ENCODE results near the gene KANK4.

The KANK4 gene

GRCh38 chr1:62318756-62319544, at the start of gene KANK4:
Gene KANK4, minus strand, starts transcription at chr1:62319434. Its CDS starts 37,870 bp downstream, at chr1:62281564.
- no peak for DNase-seq (ENCODE audit: low read depth)

GRCh38 chr1:62368989-62369388, 49.8 kb upstream of the KANK4 start:
- DNase-seq (ENCODE audit: low read depth) = no peak

- peak; percentile 79 for DNase-seq (ENCODE audit: low read depth)
These were observed 47.8 kb upstream of the KANK4 start for GRCh38 chr1:62367005-62367557.

- DNase-seq (ENCODE audit: low read depth) = peak; percentile 26
These were observed 45.5 kb upstream of the KANK4 start for GRCh38 chr1:62364721-62365120.

GRCh38 chr1:62362926-62363325, 43.7 kb upstream of the KANK4 start:
- no peak for DNase-seq (ENCODE audit: low read depth)

GRCh38 chr1:62362061-62362917, 43.1 kb upstream of the KANK4 start:
- no peak for DNase-seq (ENCODE audit: low read depth)

GRCh38 chr1:62361431-62361830, 42.2 kb upstream of the KANK4 start:
- no peak for DNase-seq (ENCODE audit: low read depth)

GRCh38 chr1:62358665-62359373, 39.6 kb upstream of the KANK4 start:
- DNase-seq (ENCODE audit: low read depth) = no peak

- DNase-seq (ENCODE audit: low read depth) = no peak
These were observed 38.7 kb upstream of the KANK4 start for GRCh38 chr1:62357916-62358315.

GRCh38 chr1:62356257-62356835, 37.1 kb upstream of the KANK4 start:
- peak; percentile 84 for DNase-seq (ENCODE audit: low read depth)

GRCh38 chr1:62355095-62355494, 35.9 kb upstream of the KANK4 start:
- DNase-seq (ENCODE audit: low read depth) = peak; percentile 19

- no peak for DNase-seq (ENCODE audit: low read depth)
These were observed 34.6 kb upstream of the KANK4 start for GRCh38 chr1:62353853-62354252.

- no peak for DNase-seq (ENCODE audit: low read depth)
These were observed 33.2 kb upstream of the KANK4 start for GRCh38 chr1:62352387-62352786.

- no peak for DNase-seq (ENCODE audit: low read depth)
These were observed 30.4 kb upstream of the KANK4 start for GRCh38 chr1:62349470-62350233.

- no peak for DNase-seq (ENCODE audit: low read depth)
These were observed 27.7 kb upstream of the KANK4 start for GRCh38 chr1:62346886-62347285.

- no peak for DNase-seq (ENCODE audit: low read depth)
These were observed 24.7 kb upstream of the KANK4 start for GRCh38 chr1:62343911-62344310.

GRCh38 chr1:62342270-62342669, 23.0 kb upstream of the KANK4 start:
- DNase-seq (ENCODE audit: low read depth) = no peak

GRCh38 chr1:62341615-62342014, 22.4 kb upstream of the KANK4 start:
- no peak for DNase-seq (ENCODE audit: low read depth)

- no peak for DNase-seq (ENCODE audit: low read depth)
These were observed 21.9 kb upstream of the KANK4 start for GRCh38 chr1:62341089-62341488.

GRCh38 chr1:62337706-62338631, 18.7 kb upstream of the KANK4 start:
- no peak for DNase-seq (ENCODE audit: low read depth)
